ENCODE data around the gene NUDCD3.

DNA sequence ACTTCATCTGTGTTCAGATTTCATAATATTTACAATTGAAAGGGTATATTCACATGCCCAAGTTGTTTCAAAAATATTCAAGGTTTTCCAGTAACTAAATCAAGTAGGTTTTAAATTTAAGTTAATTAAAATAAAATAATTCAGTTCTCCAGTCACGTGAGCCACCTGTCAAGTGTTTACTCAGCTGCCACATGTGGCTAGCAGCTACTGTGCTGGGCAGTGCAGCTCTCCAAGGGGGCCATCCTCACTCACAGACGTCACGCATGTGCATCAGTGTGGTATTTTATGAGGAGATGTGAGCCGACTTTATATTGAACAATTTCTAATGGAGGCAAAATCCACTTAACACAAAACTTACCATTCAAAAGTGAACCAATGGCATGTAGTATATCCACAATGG, 95.4 kb downstream of the NUDCD3 start:
- TF ChIP-seq, protein P1, sequence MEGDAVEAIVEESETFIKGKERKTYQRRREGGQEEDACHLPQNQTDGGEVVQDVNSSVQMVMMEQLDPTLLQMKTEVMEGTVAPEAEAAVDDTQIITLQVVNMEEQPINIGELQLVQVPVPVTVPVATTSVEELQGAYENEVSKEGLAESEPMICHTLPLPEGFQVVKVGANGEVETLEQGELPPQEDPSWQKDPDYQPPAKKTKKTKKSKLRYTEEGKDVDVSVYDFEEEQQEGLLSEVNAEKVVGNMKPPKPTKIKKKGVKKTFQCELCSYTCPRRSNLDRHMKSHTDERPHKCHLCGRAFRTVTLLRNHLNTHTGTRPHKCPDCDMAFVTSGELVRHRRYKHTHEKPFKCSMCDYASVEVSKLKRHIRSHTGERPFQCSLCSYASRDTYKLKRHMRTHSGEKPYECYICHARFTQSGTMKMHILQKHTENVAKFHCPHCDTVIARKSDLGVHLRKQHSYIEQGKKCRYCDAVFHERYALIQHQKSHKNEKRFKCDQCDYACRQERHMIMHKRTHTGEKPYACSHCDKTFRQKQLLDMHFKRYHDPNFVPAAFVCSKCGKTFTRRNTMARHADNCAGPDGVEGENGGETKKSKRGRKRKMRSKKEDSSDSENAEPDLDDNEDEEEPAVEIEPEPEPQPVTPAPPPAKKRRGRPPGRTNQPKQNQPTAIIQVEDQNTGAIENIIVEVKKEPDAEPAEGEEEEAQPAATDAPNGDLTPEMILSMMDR (IDR thresholded peaks at IDR 0.05; ENCODE audit: control extremely low read depth in 1 of 3, insufficient read depth in 1 of 3, low read depth in 1 of 3, low read length in 3 of 3), result no peak
- TF ChIP-seq KDM5A (IDR thresholded peaks at IDR 0.05; ENCODE audit: low read length) (no peak), YY1 (IDR thresholded peaks at IDR 0.05; ENCODE audit: low read depth, low read length) (no peak), ZNF274 (IDR thresholded peaks at IDR 0.05; ENCODE audit: borderline replicate concordance, extremely low read depth, low read length) (no peak), NANOG (IDR thresholded peaks at IDR 0.05; ENCODE audit: insufficient read depth, low read depth, low read length, poor library complexity, severe bottlenecking) (no peak), POLR2A (IDR thresholded peaks at IDR 0.05; ENCODE audit: control extremely low read depth in 1 of 2, low read depth in 2 of 2, low read length in 2 of 2) (no peak)
- TF ChIP-seq, protein P2, sequence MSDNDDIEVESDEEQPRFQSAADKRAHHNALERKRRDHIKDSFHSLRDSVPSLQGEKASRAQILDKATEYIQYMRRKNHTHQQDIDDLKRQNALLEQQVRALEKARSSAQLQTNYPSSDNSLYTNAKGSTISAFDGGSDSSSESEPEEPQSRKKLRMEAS (IDR thresholded peaks at IDR 0.05), result no peak

Data from H1 (cell line).